Kidney (tissue), 14 donors: ENCODE results near the gene AKAP6. TPM values are rescaled to one million over a fixed set of nuclear protein-coding genes. Genes with fewer than 3 reads are reported as not detected.

Source experiments
- DNase-seq, 5 donors: peaks; one replicate each; pipeline ENCODE4 v3.0.0-alpha.2; 2013 to 2020
- FAIRE-seq: peaks from 2 replicates; lab custom pipeline; 2012; peaks lifted over from hg19 to GRCh38; lab: Jason Lieb, UNC
- H3K27ac ChIP-seq, 2 donors: one replicate each; pipeline ENCODE4 v1.7.0; 2013; ENCODE audit warnings: low read depth in 2 of 2, low read length in 2 of 2, inconsistent platforms in 1 of 2
- H3K27me3 ChIP-seq: one replicate; pipeline ENCODE4 v1.7.1; 2013; ENCODE audit warnings: low read length, inconsistent platforms; ENCODE audit not compliant: control insufficient read depth, insufficient read depth
- H3K36me3 ChIP-seq, 3 donors: one replicate each; pipeline versions ENCODE4 v1.7.0 to v1.7.1; 2013; ENCODE audit warnings: low read length in 3 of 3, control low read depth in 1 of 3, inconsistent platforms in 1 of 3; ENCODE audit not compliant: insufficient read depth in 3 of 3, control insufficient read depth in 2 of 3
- H3K4me1 ChIP-seq, 3 donors: one replicate each; pipeline versions ENCODE4 v1.7.0 to v1.7.1; 2013; ENCODE audit warnings: low read length in 3 of 3, inconsistent platforms in 1 of 3, low read depth in 1 of 3; ENCODE audit not compliant: control insufficient read depth in 2 of 3, insufficient read depth in 2 of 3
- H3K4me3 ChIP-seq, 3 donors: one replicate each; pipeline versions ENCODE4 v1.7.0 to v1.8.1; 2013; ENCODE audit warnings: low read length in 3 of 3, control low read depth in 1 of 3, inconsistent platforms in 1 of 3
- H3K9ac ChIP-seq, 3 donors: one replicate each; pipeline versions ENCODE4 v1.7.0 to v1.7.1; 2013; ENCODE audit warnings: low read length in 3 of 3, control low read depth in 1 of 3, inconsistent platforms in 1 of 3
- H3K9me3 ChIP-seq, 3 donors: one replicate each; pipeline versions ENCODE4 v1.7.0 to v1.7.1; 2013; ENCODE audit warnings: low read length in 3 of 3, control low read depth in 1 of 3, inconsistent platforms in 1 of 3; ENCODE audit not compliant: control insufficient read depth in 2 of 3, insufficient read depth in 1 of 3
- intact Hi-C: fragments of 100-400 bp; cut with DNase I; formaldehyde crosslinking; loops from one replicate; pipeline ENCODE4 v1.11.1; 2022
- polyA plus RNA-seq: library from polyadenylated mRNA; stranded (reverse); fragments of 350-450 nt; fragmentation: Illumina TruSeq; extraction: RNeasy Lipid Tissue Mini Kit (QIAGEN cat#74804); gene quantifications from one replicate; pipeline ENCODE4 v1.2.3, GENCODE V29; 2014; ENCODE audit warnings: low read depth, low replicate concordance; ENCODE audit not compliant: insufficient read depth
- total RNA-seq: library from RNA; stranded (reverse); fragmentation: NEBNext Ultra II Directional; extraction: Animal tissue kit (Norgen Biotek cat#: 25700); gene quantifications from one replicate; pipeline ENCODE4 v1.2.1, GENCODE V29; 2021
- TF ChIP-seq, protein P1 (sequence below): IDR thresholded peaks from 3 replicates; pipeline ENCODE4 v1.5.1; 2012; ENCODE audit warnings: mild to moderate bottlenecking, moderate library complexity, borderline replicate concordance; ENCODE audit not compliant: insufficient read depth; ENCODE audit errors: extremely low read depth
- donor health status: control.
- donor health status: control.
- donor health status: control.
- donor health status: control.
- donor health status: control.
- donor health status: DM: yes; HTN: yes; CAD: no.
- donor health status: Normal renal cell carcinoma (clear cell type).

AKAP6 gene
- total and polyA plus RNA-seq, 2 donors from 2014 or later, result 0.92 to 10.5 TPM

DNA sequence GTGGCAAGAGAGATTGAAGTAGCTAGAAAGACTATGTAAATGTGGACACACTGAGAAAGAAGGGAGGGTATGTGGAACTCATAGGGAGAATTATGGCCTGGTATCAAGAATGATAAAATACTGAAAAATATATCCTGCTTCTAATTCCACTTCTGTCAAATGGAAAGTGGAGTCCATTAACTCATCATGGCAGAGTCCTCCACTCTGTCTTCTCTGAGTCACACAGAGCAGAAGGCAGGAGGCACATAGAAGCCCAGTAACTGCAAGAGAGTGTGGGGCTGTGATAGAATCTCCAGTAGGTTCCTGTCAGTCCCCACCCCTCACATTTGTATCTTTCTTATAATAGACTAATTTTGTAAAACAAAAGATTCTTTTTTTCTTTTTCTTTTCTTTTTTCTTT, 223.7 kb downstream of the AKAP6 start:
- FAIRE-seq, result no peak
- Histone ChIP-seq H3K4me3 (no peak overlapping the region), H3K27me3 (no peaks in the 10 kb centered on the region), H3K27ac (no peak overlapping the region), H3K9me3 (no peaks in the 10 kb centered on the region), H3K9ac (no peak overlapping the region), H3K4me1 (no peaks in the 10 kb centered on the region), H3K36me3 (no peaks in the 10 kb centered on the region)
- no peak for DNase-seq
- intact Hi-C loops, result no loop called here
- TF ChIP-seq, protein P1, sequence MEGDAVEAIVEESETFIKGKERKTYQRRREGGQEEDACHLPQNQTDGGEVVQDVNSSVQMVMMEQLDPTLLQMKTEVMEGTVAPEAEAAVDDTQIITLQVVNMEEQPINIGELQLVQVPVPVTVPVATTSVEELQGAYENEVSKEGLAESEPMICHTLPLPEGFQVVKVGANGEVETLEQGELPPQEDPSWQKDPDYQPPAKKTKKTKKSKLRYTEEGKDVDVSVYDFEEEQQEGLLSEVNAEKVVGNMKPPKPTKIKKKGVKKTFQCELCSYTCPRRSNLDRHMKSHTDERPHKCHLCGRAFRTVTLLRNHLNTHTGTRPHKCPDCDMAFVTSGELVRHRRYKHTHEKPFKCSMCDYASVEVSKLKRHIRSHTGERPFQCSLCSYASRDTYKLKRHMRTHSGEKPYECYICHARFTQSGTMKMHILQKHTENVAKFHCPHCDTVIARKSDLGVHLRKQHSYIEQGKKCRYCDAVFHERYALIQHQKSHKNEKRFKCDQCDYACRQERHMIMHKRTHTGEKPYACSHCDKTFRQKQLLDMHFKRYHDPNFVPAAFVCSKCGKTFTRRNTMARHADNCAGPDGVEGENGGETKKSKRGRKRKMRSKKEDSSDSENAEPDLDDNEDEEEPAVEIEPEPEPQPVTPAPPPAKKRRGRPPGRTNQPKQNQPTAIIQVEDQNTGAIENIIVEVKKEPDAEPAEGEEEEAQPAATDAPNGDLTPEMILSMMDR, result no peak

- DNase-seq, result no peak
- H3K4me3 ChIP-seq, result no peak overlapping the region
- intact Hi-C loops, result no loop called here
- TF ChIP-seq, protein P1, result no peak
- no peaks in the 10 kb centered on the region for H3K9me3 ChIP-seq
- no peaks in the 10 kb centered on the region for H3K27me3 ChIP-seq
- H3K4me1 ChIP-seq, result no peaks in the 10 kb centered on the region
- FAIRE-seq, result no peak
- H3K36me3 ChIP-seq, result no peaks in the 10 kb centered on the region
- no peak overlapping the region for H3K9ac ChIP-seq
- H3K27ac ChIP-seq, result no peak overlapping the region
These were observed 229.9 kb downstream of the AKAP6 start for GRCh38 chr14:32559048-32559447.

DNA sequence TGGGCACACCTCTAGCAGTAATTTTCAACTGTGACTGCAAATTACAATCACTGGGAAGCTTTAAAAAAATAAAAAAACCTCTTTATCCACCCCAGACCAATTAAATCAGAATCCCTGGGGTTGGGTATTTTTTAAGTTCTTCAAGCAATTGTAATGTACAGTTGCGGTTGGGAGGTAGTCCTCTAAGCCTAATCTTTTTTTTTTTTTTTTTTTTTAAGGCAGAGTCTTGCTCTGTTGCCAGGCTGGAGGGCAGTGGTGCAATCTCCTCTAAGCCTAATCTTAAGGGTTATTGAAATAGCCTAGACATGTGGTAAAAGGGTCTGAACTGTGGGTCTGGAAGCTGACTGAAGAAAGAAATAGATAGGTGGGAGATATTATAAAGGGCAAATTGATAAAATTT, 230.5 kb downstream of the AKAP6 start:
- Histone ChIP-seq H3K27me3 (no peaks in the 10 kb centered on the region), H3K4me3 (no peak overlapping the region), H3K36me3 (no peaks in the 10 kb centered on the region), H3K9me3 (no peaks in the 10 kb centered on the region), H3K27ac (no peak overlapping the region), H3K9ac (no peak overlapping the region), H3K4me1 (peaks cover 0 to 2% (median 0%) of the 10 kb centered on the region in 3 donors)
- no peak for DNase-seq
- FAIRE-seq, result no peak
- intact Hi-C loops, result no loop called here
- TF ChIP-seq, protein P1, result no peak
